Inflammatory macrophage (primary cell): Measurements from ENCODE around the gene ACTN4.
"Not testable (repeated sequence)": the region's sequence is repeated elsewhere in the genome, so short reads cannot be mapped to it uniquely, and the experiment has no call there.

ENCODE experiments used
- DNase-seq, 2 donors: peaks; one replicate each; pipeline ENCODE4 v3.0.0-alpha.2; 2020 to 2022

ACTN4 gene

DNA sequence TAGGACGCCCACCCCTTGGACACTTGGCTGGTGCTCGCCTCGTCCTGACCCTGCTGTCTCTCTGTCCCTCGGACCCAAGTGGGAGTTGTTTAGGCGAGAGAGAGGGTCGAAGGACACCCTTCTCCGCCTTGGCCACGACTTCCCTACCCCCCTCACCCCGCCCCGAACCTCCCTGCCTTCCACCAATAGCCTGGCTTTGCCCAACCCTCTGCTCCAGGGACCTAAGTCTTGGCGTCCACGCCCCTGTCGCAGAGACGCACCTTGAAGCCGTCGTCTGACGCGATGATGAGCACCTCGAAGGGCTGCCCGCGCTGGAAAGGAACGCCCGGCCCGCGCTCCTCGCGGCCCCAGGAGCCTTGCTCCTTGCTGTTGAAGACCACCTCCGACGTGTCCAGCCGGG, 124.1 kb downstream of the ACTN4 start:
- DNase-seq, result not testable (repeated sequence)

DNA sequence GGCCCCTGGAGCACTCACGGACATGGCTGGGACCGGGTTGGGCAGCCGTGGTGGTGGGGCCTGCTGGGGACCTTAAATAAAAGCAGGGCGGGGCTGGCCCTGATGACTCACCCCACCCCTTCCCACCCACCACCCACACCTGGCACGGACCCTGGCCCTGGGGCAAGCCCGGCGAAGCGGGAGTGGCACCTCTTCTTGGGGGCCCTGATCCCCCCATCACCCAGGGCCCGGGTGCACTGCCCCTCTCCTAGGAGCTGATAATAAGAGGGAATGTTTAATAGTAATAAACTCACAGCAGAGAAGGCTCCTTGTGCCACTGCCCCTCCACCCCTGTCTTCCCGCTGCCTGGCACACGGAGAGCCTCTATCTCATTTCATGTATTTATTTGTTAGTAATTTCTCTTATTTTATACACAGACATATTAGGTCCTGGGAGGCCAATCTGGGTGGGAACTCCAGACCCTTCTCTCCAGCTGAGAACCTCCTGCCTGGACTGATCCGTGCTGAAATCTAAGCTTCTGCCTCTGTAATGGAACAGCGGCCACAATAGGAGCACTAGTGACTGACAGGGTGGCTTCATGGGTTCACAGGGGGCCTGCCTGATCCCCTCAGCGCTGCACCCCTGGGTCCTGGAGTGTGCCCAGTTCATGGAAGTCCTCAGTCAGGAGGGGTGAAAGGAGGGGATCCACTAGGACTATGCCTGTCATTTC, 126.2 kb downstream of the ACTN4 start, which contains the start of gene LGALS7:
LGALS7 (minus strand) TSS at position 49 of the 709 bp plus-strand sequence; CDS start at position 24, 25 bp downstream.
- DNase-seq, result no peak

DNA sequence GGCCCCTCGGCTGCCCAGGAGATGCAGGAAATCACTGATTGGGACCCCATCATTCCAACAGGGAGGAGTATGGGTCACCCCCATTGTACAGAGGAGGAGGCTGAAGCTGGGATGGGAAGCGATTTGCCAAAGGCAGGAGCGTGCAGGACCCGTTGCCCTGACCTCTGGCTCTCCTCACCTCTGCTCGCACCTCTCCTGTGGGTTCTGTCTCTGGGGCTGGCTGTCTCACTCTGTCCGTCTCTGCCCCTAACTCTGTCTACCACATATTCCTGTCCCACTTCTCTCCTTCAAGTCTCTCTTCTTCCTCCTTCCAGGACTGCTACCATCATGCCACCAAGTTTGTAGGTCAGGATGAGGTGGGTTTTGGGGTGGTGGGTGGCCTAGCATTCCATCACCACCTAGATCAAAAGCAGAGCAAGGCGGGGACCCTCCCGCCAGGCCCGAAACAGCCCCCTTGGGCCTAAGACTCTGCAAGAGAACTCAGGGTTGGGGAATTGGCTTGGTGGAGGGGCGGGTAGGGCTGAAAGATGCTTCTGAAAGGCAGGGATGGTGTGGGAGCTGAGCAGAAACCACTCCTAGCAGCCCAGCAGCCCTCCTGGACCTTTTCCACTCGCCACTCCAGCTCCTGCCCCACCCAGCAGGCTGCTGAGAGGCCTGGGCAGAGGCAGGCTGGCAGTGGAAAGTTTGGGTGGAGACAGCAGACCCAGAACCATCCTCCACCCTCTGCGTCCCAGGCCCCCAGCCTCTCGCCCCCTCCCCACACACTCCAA, 126.9 kb downstream of the ACTN4 start:
- no peak for DNase-seq

DNA sequence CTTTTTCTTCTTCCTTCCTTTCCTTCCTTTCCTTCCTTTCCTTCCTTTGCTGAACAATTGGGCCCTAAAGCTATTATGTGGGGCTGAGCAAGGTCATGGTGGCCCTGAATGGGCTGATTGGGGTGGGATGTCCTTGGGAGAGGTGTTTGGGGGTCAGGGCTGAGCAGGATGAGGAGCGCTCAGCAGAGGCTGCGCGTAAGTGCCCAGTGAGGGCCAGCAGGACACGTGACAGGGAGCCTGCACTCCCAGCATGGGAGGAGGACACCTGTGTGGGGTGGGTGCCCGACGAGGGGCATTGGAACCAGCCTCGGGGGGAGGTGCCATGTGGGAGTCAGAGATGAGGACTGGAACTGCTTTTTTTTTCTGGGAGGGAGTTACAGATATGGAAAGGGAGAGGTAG, 131.3 kb downstream of the ACTN4 start:
- no peak for DNase-seq

DNA sequence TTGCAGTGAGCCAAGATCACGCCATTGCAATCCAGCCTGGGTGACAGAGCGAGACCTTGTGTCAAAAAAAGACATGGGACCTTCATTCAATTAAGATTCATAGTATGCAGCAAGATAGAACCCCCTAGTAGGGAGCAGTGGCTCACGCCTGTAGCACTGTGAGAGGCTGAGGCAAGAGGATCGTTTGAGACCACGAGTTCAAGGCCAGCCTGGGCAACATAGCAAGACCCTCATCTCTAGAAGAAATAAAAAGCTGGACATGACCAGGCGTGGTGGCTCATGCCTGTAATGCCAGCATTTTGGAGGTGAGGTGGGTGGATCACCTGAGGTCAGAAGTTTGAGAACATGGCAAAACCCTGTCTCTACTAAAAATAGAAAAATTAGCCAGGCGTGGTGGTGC, 133.0 kb downstream of the ACTN4 start:
- no peak for DNase-seq

DNA sequence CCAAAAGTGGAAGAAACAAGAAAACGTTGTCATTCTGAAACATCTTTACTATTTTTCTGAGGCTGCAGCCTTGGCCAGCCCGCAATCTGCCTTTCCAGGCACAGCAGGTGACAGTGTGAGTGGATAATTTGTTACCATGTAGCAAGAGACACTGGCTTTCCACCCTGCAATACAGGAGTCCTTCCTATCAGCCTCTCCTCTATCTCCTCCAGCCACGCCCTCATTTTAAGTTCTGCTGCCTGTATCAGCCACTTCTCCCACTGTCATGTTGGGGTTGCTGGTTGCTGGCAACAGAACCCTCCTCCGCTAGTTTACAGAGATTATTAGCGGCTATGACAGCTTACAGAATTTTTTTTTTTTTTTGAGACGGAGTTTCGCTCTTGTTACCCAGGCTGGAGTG, 133.6 kb downstream of the ACTN4 start:
- DNase-seq, result no peak
